Peyer's patch (tissue), 4 donors: ENCODE data around the gene CS. TPM values are rescaled to one million over a fixed set of nuclear protein-coding genes. Genes with fewer than 3 reads are reported as not detected.
"Not testable (repeated sequence)": the region's sequence is repeated elsewhere in the genome, so short reads cannot be mapped to it uniquely, and the experiment has no call there.

Experiments
- DNase-seq, 3 donors: peaks; one replicate each; pipeline ENCODE4 v3.0.0-alpha.2; 2017 to 2019
- H3K27ac ChIP-seq, 4 donors: fragments of 200-600 bp; sonication (generic); one replicate each; pipeline ENCODE4 v1.5.1; 2016 to 2019
- H3K27me3 ChIP-seq, 2 donors: fragments of 200-600 bp; sonication (generic); one replicate each; pipeline ENCODE4 v1.5.1; 2019
- H3K36me3 ChIP-seq, 3 donors: fragments of 200-600 bp; sonication (generic); one replicate each; pipeline ENCODE4 v1.5.1; 2016 to 2019
- H3K4me1 ChIP-seq, 4 donors: fragments of 200-600 bp; sonication (generic); one replicate each; pipeline ENCODE4 v1.5.1; 2016 to 2019
- H3K4me3 ChIP-seq, 4 donors: fragments of 200-600 bp; sonication (generic); 1 replicate in 3 of 4; 2 replicates in 1 of 4; pipeline ENCODE4 v1.5.1; 2016 to 2019; ENCODE audit warnings: mild to moderate bottlenecking in 1 of 4
- H3K9me3 ChIP-seq, 4 donors: fragments of 200-600 bp; sonication (generic); one replicate each; pipeline ENCODE4 v1.5.1; 2016 to 2019; ENCODE audit warnings: mild to moderate bottlenecking in 1 of 4
- POLR2A ChIP-seq, 2 donors: fragments of 450-650 bp; IDR thresholded peaks; one replicate each; pipeline ENCODE4 v1.5.1; 2017; ENCODE audit warnings: antibody characterized with exemption in 2 of 2, mild to moderate bottlenecking in 2 of 2, moderate library complexity in 2 of 2
- total RNA-seq, 4 donors: library from RNA; depleted of rRNA; stranded (reverse); fragments of >200 nt; gene quantifications; one replicate each; pipeline ENCODE4 v1.1.0, GENCODE V29; 2016
- TF ChIP-seq, protein P1 (sequence below), 6 experiments: fragments of 450-650 bp in 4 of 6; fragments of 200-600 bp in 2 of 6; sonication (generic) in 1 of 6; IDR thresholded peaks; one replicate each; pipeline ENCODE4 v1.5.1; 2017 to 2019; ENCODE audit warnings: antibody characterized with exemption in 6 of 6, mild to moderate bottlenecking in 3 of 6, moderate library complexity in 1 of 6

Gene CS
- total RNA-seq, 4 donors from 2014 or later: 184 to 228 (median 203) TPM

DNA sequence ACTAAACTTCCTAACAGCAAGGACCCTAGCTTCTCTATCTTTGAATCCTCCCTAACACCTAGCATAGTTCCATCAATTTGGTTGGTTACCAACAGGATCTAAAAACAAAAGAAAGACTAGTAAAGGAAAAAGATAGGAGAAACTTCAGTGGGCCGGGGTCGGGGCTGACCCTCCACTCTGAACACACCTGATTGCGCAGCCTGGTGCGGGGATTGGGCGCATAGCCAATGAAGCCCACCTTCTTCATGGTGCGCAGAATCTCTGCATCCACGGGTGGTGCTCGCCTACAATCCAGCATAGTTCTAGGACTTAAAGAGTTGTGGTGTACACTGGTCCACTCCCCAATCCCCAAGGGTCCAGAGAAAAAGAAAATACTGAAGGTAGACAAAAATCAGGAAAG lies 26.0 kb upstream of the CS start:
- Histone ChIP-seq H3K36me3 (peaks cover 0 to 68% (median 0%) of the 10 kb centered on the region in 3 donors), H3K27me3 (no peaks in the 10 kb centered on the region), H3K4me1 (no peaks in the 10 kb centered on the region), H3K9me3 (no peaks in the 10 kb centered on the region), H3K4me3 (no peak overlapping the region), H3K27ac (no peak overlapping the region)
- DNase-seq: no peak
- no peak for TF ChIP-seq POLR2A (IDR thresholded peaks at IDR 0.05)
- TF ChIP-seq, protein P1, sequence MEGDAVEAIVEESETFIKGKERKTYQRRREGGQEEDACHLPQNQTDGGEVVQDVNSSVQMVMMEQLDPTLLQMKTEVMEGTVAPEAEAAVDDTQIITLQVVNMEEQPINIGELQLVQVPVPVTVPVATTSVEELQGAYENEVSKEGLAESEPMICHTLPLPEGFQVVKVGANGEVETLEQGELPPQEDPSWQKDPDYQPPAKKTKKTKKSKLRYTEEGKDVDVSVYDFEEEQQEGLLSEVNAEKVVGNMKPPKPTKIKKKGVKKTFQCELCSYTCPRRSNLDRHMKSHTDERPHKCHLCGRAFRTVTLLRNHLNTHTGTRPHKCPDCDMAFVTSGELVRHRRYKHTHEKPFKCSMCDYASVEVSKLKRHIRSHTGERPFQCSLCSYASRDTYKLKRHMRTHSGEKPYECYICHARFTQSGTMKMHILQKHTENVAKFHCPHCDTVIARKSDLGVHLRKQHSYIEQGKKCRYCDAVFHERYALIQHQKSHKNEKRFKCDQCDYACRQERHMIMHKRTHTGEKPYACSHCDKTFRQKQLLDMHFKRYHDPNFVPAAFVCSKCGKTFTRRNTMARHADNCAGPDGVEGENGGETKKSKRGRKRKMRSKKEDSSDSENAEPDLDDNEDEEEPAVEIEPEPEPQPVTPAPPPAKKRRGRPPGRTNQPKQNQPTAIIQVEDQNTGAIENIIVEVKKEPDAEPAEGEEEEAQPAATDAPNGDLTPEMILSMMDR (IDR thresholded peaks at IDR 0.05): no peak

DNA sequence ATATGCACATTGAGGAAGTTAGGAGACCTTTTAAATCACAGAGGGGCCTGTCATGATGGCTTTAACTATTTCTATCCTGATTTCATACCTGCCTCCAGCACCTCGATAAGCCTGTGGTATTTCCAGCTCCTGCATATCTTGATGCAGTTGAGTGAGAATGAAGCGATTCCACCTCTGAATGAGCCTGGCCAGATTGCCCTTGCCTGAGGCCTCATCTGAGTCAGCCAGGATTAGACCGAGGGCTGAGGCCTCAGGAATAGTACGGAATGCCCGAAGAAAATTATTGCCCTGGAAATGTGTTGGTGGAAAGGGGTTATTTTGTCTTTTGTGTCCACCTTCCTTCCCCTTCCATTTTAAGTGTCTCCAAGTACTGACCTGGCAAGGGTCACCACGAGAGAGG lies 24.1 kb upstream of the CS start:
- H3K4me1 ChIP-seq: no peaks in the 10 kb centered on the region
- H3K27me3 ChIP-seq: no peaks in the 10 kb centered on the region
- no peak overlapping the region for H3K27ac ChIP-seq
- no peak for DNase-seq
- TF ChIP-seq POLR2A (IDR thresholded peaks at IDR 0.05): no peak
- TF ChIP-seq, protein P1 (IDR thresholded peaks at IDR 0.05): no peak
- no peak overlapping the region for H3K4me3 ChIP-seq
- H3K36me3 ChIP-seq: peaks cover 0 to 81% (median 0%) of the 10 kb centered on the region in 3 donors
- H3K9me3 ChIP-seq: no peaks in the 10 kb centered on the region

DNA sequence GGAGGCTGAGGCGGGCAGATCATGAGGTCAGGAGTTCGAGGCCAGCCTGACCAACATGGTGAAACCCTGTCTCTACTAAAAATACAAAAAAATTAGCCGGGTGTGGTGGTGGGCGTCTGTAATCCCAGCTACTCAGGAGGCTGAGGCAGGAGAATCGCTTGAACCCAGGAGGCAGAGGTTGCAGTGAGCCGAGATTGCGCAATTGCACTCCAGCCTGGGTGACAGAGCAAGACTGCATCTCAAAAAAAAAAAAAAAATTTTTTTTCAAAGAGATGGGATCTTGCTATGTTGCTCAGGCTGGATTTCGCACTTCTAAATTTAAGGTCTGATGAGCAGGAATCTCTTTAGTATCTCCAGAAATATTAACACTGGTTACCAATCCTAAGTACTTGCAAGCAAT lies 21.5 kb upstream of the CS start:
- not testable (repeated sequence) for H3K4me3 ChIP-seq, H3K27ac ChIP-seq, DNase-seq, H3K9me3 ChIP-seq, H3K4me1 ChIP-seq, H3K27me3 ChIP-seq
- peaks cover 0 to 66% (median 0%) of the 10 kb centered on the region in 3 donors for H3K36me3 ChIP-seq

DNA sequence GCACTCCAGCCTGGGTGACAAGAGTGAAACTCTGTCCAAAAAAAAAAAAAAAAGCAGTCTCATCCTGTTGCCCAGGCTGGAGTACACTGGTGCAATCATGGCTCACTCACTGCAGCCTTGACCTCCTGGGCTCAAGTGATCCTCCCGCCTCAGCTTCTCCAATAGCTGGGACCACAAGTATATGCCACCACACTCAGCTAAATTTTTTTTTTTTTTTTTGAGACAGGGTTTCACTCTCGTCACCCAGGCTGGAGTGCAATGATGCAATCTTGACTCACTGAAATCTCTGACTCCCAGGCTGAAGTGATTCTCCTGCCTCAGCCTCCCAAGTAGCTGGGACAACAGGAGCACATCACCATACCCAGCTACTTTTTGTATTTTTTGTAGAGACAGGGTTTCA lies 20.9 kb upstream of the CS start:
- H3K4me1 ChIP-seq: peaks cover 0 to 6% (median 0%) of the 10 kb centered on the region in 4 donors
- peak in 1 of 3 donors; percentile 7 for DNase-seq

DNA sequence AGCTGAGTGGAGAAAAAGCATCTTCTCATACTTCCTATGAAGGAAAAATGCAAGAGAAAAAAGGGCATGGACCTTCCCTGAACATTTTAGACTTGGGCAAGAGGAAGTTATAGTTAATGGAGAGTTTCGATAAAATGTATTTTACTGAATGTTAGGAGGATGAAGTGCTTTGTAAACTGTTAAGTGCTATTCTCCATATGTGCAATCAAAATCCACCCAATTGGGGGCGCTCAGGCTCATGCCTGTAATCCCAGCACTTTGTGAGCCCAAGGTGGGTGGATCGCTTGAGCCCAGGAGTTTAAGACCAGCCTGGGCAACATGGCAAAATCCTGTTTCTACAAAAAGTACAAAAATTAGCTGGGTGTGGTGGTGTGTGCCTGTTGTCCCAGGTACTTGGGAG lies 17.5 kb upstream of the CS start:
- no peak for DNase-seq
- H3K4me1 ChIP-seq: peaks cover 0 to 15% (median 6%) of the 10 kb centered on the region in 4 donors
- H3K36me3 ChIP-seq: peaks cover 0 to 40% (median 0%) of the 10 kb centered on the region in 3 donors
- H3K4me3 ChIP-seq: no peak overlapping the region
- no peaks in the 10 kb centered on the region for H3K9me3 ChIP-seq
- no peak overlapping the region for H3K27ac ChIP-seq
- no peaks in the 10 kb centered on the region for H3K27me3 ChIP-seq
- TF ChIP-seq POLR2A (IDR thresholded peaks at IDR 0.05): no peak
- TF ChIP-seq, protein P1 (IDR thresholded peaks at IDR 0.05): no peak

More for the DNA sequence above, 20.9 kb upstream of the CS start:
- peaks cover 0 to 60% (median 0%) of the 10 kb centered on the region in 3 donors for H3K36me3 ChIP-seq
- TF ChIP-seq POLR2A (IDR thresholded peaks at IDR 0.05): no peak
- TF ChIP-seq, protein P1 (IDR thresholded peaks at IDR 0.05): no peak
- no peak overlapping the region for H3K4me3 ChIP-seq
- H3K27me3 ChIP-seq: no peaks in the 10 kb centered on the region
- no peaks in the 10 kb centered on the region for H3K9me3 ChIP-seq
- H3K27ac ChIP-seq: no peak overlapping the region

DNA sequence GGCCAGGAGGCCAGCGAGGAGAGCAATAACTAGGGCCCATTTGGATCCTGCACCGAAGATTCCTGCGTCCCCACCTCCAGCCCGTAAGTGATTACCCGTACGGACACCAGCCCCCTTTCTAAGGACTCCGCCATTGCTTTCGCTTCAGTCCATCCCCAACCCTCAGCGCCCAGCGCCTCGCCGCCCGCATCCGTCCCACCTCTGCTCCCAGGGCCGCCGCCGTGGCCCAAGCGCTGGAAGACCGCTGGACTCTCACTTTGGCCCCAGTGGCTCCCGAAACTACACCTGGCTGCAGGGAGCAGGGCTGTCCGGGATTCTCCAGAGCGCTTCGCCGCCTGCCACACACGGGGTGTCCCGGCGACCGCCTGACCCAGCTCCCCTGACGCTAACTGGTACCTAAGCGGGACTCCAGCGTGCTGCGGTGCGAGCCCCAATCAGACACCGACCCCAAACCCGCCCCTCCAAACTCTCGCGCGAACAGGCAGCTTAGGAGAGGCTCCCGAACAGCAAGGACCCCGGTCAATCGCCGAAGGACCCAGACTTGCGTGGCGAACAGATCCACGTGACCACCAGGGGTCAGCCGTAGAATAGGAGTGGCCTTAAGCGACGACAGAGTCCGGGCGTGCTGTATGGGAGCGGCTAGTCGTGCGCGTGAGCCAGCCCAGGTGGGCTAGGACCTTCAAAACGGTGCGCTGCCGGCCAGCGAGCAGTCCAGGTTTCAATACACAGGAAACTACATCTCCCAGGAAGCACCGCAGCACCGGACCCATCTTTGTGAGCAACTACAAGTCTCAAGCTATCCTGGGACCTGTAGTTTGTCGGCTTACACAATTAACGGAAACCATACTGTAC lies 15.7 kb upstream of the CS start, which contains the start of gene CNPY2:
Gene CNPY2 (minus strand): TSS at position 367 of the 852 bp plus-strand sequence. CDS start 771 bp downstream, outside the sequence.
- H3K36me3 ChIP-seq: peaks cover 0 to 47% (median 0%) of the 10 kb centered on the region in 3 donors
- no peaks in the 10 kb centered on the region for H3K9me3 ChIP-seq
- peak within 1 kb of the TSS; percentile 84 to 92 (median 90) for H3K4me3 ChIP-seq
- H3K4me1 ChIP-seq: peaks cover 0 to 15% (median 6%) of the 10 kb centered on the region in 4 donors
- H3K27me3 ChIP-seq: no peaks in the 10 kb centered on the region
- TF ChIP-seq, protein P1 (IDR thresholded peaks at IDR 0.05): peak in 5 of 6 experiments; percentile 16 to 40 (median 29)
- TF ChIP-seq POLR2A (IDR thresholded peaks at IDR 0.05): peak; percentile 60 to 73
- H3K27ac ChIP-seq: peak within 1 kb of the TSS; percentile 78 to 93 (median 86)
- DNase-seq: peak; percentile 95 to 99 (median 98)
